Activated CD4-positive, alpha-beta T cell treated with anti-CD3 and anti-CD28 coated beads, Interleukin-2, amount 10 ng/mL, durations not matched to agents 7 days and 5 days (primary cell): ENCODE measurements around the gene SAMD10. TPM values are rescaled to one million over a fixed set of nuclear protein-coding genes. Genes with fewer than 3 reads are reported as not detected.
"Not testable (repeated sequence)": the region's sequence is repeated elsewhere in the genome, so short reads cannot be mapped to it uniquely, and the experiment has no call there.

Experiments
- CTCF ChIA-PET: fragments of 350-600 bp; sonication (Branson Sonifier 250); formaldehyde crosslinking; loops from one replicate; lab custom pipeline; 2021; ENCODE audit warnings: antibody characterized with exemption; lab: Charles Lee
- POLR2A ChIA-PET: fragments of 350-600 bp; sonication (Branson Sonifier 250); formaldehyde crosslinking; loops from one replicate; lab custom pipeline; 2021; ENCODE audit warnings: antibody characterized with exemption; lab: Charles Lee
- DNase-seq: peaks from one replicate; pipeline ENCODE4 v3.0.0-alpha.2; 2020
- H3K27ac Mint-ChIP-seq: one replicate; pipeline ENCODE4 v1.8.0; 2021; ENCODE audit warnings: mild to moderate bottlenecking, moderate library complexity, mixed read lengths
- H3K27me3 Mint-ChIP-seq: one replicate; pipeline ENCODE4 v1.8.0; 2021; ENCODE audit warnings: mixed read lengths
- H3K36me3 Mint-ChIP-seq: one replicate; pipeline ENCODE4 v1.8.0; 2021; ENCODE audit warnings: low read depth, mixed read lengths
- H3K4me1 Mint-ChIP-seq: one replicate; pipeline ENCODE4 v1.8.0; 2021; ENCODE audit warnings: mixed read lengths
- H3K4me3 Mint-ChIP-seq: one replicate; pipeline ENCODE4 v1.8.0; 2021; ENCODE audit warnings: mild to moderate bottlenecking, moderate library complexity, mixed read lengths
- H3K9me3 Mint-ChIP-seq: one replicate; pipeline ENCODE4 v1.8.0; 2021; ENCODE audit warnings: mixed read lengths
- total RNA-seq, 2 experiments: library from RNA; stranded (reverse); gene quantifications; one replicate each; pipeline ENCODE4 v1.2.3, GENCODE V29; 2021

The SAMD10 gene
- total RNA-seq, 2 experiments from 2014 or later = 16.3 to 17.2 TPM

DNA sequence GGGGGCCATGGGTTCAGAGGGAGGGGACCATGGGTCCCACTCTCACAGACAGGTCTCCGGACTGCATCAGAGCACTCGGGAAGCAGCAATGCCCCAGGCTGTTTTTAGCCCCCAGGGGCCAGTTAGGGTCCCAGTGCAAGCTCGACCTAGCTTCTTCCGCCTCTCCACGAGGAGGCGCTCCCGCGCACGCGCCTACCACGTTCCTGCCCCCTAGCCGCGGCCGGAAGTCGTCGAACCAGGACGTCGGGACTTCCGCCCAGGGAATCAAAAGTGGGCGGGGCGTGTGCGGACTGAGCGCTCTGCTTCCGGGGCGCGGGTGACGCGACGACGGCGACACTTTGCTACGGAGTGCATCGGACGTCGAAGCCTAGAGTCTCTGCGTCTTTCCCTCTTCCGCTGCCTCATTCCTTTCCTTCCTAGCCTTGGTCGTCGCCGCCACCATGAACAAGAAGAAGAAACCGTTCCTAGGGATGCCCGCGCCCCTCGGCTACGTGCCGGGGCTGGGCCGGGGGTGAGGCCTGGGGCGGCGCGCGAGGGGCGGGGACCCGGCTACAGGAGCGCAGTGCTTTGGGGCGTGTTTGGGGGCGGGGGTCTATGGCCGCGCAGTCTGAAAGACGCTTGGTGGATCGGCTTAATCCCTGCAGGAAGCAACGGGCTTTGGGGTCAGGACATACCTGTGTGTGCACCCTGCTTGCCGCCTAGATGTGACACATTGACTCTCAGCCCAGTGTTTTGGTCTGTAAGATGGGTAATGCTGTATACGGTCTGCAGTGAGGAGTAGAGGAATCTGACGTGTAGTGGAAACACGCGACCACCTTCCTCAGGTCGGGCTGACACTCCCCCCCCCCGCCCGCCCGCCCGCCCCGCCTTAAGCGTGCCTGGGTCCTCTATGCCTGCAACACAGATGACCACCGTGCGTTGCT lies 1.6 kb upstream of the SAMD10 start, which contains the start of gene PRPF6:
TSS of gene PRPF6 (plus strand) at position 327 of the 923 bp plus-strand sequence. CDS start at position 441, 114 bp downstream.
- H3K27ac Mint-ChIP-seq = peak within 1 kb of the TSS; percentile 98
- peak; percentile 96 for DNase-seq
- no peaks in the 10 kb centered on the region for H3K9me3 Mint-ChIP-seq
- H3K4me1 Mint-ChIP-seq = peaks cover 62% of the 10 kb centered on the region
- no peaks in the 10 kb centered on the region for H3K27me3 Mint-ChIP-seq
- peaks cover 32% of the 10 kb centered on the region for H3K36me3 Mint-ChIP-seq
- POLR2A ChIA-PET = interaction anchor here (2.5 kb wide), 1 partner anchor 58 kb away, joined by 17 read pairs; no protein-coding TSS in a partner anchor
- H3K4me3 Mint-ChIP-seq = peak within 1 kb of the TSS; percentile 94
- CTCF ChIA-PET = interaction anchor here (0.8 to 3.0 kb wide), 41 partner anchors 9 to 443 kb away, joined by 3 to 64 read pairs (median 5); partner anchors contain the start of genes C20orf204, HELZ2, LKAAEAR1 and PTK6

DNA sequence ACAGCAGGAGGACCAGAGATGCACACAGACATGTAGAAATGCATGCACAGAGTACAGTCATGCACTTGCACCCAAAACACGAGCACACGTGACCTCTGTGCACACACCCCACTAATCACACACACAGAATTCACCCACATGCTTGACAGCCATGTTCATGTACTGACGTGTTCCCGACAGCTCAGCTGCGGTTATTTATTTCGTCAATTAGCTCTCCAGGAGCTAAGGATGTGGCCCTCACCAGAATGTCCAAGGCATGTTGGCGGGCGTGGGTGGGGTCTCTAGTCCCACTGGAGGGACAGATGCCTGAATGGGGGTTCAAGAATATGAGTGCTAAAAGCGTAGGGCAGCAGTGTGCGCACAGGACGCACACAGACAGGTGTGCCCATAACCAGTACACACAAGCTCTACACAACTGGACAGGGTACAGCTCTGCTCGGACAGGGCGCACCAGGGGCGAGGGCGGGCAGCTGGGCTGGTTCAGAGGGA lies 919 bp upstream of the SAMD10 start:
- Mint-ChIP-seq H3K4me3 (peak overlapping the region; percentile 94), H3K36me3 (peaks cover 28% of the 10 kb centered on the region)

GRCh38 chr20:63979229-63979556 lies 249 bp downstream of the SAMD10 start:
- Mint-ChIP-seq H3K27ac (peak overlapping the region; percentile 91), H3K27me3 (no peaks in the 10 kb centered on the region), H3K4me1 (peaks cover 60% of the 10 kb centered on the region), H3K4me3 (peak overlapping the region; percentile 77), H3K36me3 (peaks cover 23% of the 10 kb centered on the region), H3K9me3 (no peaks in the 10 kb centered on the region)
- no peak for DNase-seq
- POLR2A ChIA-PET = interaction anchor here (2.5 kb wide), 1 partner anchor 59 kb away, joined by 17 read pairs; no protein-coding TSS in a partner anchor
- CTCF ChIA-PET = interaction anchor here (0.6 to 3.0 kb wide), 13 partner anchors 11 to 503 kb away, joined by 3 to 64 read pairs (median 8); partner anchors contain the start of genes PTK6 and UCKL1

More for the DNA sequence above, 919 bp upstream of the SAMD10 start:
- Mint-ChIP-seq H3K27ac (peak overlapping the region; percentile 98), H3K9me3 (no peaks in the 10 kb centered on the region), H3K27me3 (no peaks in the 10 kb centered on the region), H3K4me1 (peaks cover 64% of the 10 kb centered on the region)
- POLR2A ChIA-PET = interaction anchor here (2.5 kb wide), 1 partner anchor 58 kb away, joined by 17 read pairs; no protein-coding TSS in a partner anchor
- DNase-seq = peak; percentile 46
- CTCF ChIA-PET = interaction anchor here (0.6 to 3.0 kb wide), 40 partner anchors 9 to 442 kb away, joined by 3 to 64 read pairs (median 5); partner anchors contain the start of genes C20orf204, HELZ2, LKAAEAR1 and PTK6

GRCh38 chr20:63978319-63979228 lies 868 bp downstream of the SAMD10 start:
- Mint-ChIP-seq H3K27ac (peak overlapping the region; percentile 91), H3K27me3 (no peaks in the 10 kb centered on the region), H3K4me3 (peak overlapping the region; percentile 77), H3K4me1 (peaks cover 64% of the 10 kb centered on the region), H3K9me3 (no peaks in the 10 kb centered on the region), H3K36me3 (peaks cover 26% of the 10 kb centered on the region)
- DNase-seq = peak; percentile 56
- ChIA-PET CTCF (interaction anchor here (0.6 to 2.5 kb wide), 13 partner anchors 22 to 502 kb away, joined by 3 to 64 read pairs (median 8); partner anchors contain the start of genes PTK6 and UCKL1), POLR2A (interaction anchor here (1.1 to 2.5 kb wide), 2 partner anchors 22 to 60 kb away, joined by 3 to 17 read pairs; partner anchors contain the start of gene UCKL1)

DNA sequence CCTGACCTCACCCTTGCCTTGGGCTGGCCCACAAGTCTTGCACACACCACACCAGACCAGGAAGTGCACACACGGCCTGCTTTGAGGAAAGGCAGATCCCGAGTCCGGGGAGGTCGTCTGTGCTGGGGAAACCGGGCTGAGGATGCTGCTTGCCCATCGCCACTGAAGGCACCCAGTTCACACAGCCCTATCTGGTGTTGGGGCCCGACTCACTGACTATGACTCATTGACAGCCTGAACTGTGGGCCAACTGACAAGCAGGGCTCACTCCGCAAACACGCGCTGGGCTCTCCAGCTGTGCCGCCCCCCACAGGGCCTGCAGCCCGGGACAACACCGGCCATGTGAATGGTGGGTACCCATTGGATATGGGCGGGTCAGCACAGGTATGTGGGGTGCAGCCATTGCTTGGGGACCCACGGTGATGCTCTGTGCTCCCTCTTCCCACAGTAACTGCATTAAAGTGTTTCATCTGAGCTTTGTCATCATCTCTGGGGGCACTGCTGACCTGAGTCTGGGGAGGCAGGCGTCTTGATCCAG lies 1.6 kb downstream of the SAMD10 start:
- Mint-ChIP-seq H3K4me1 (peaks cover 60% of the 10 kb centered on the region), H3K4me3 (peak overlapping the region; percentile 77), H3K27me3 (no peaks in the 10 kb centered on the region), H3K27ac (peak overlapping the region; percentile 91), H3K9me3 (no peaks in the 10 kb centered on the region), H3K36me3 (peaks cover 20% of the 10 kb centered on the region)
- peak; percentile 56 for DNase-seq
- ChIA-PET POLR2A (interaction anchor here (1.1 kb wide), 1 partner anchor 21 kb away, joined by 3 read pairs; the partner anchor contains the start of gene UCKL1), CTCF (interaction anchor here (0.6 to 1.8 kb wide), 4 partner anchors 61 to 438 kb away, joined by 4 to 8 read pairs (median 5); no protein-coding TSS in a partner anchor)

- H3K27ac Mint-ChIP-seq = peak overlapping the region; percentile 91
- H3K4me3 Mint-ChIP-seq = peak overlapping the region; percentile 77
- ChIA-PET POLR2A (interaction anchor here (1.1 kb wide), 1 partner anchor 21 kb away, joined by 3 read pairs; the partner anchor contains the start of gene UCKL1), CTCF (interaction anchor here (1.1 to 1.8 kb wide), 3 partner anchors 61 to 438 kb away, joined by 4 to 8 read pairs (median 4); no protein-coding TSS in a partner anchor)
- no peaks in the 10 kb centered on the region for H3K27me3 Mint-ChIP-seq
- no peak for DNase-seq
- H3K36me3 Mint-ChIP-seq = peaks cover 15% of the 10 kb centered on the region
- H3K9me3 Mint-ChIP-seq = no peaks in the 10 kb centered on the region
- peaks cover 57% of the 10 kb centered on the region for H3K4me1 Mint-ChIP-seq
Measured at GRCh38 chr20:63976980-63977738, 2.3 kb downstream of the SAMD10 start.

DNA sequence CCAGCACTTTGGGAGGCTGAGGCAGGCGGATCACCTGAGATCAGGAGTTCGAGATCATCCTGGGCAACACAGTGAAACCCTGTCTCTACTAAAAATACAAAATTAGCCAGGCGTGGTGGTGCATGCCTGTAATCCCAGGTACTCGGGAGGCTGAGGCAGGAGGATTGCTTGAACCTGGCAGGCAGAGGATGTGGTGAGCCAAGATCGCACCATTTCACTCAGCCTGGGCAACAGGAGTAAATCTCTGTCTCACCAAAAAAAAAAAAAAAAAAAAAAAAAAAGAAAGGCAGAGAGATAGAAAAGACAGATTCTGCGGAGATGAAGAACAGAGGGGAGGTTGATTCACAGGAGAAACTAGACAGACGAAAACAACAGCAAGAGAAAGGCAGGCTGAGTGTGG lies 2.9 kb downstream of the SAMD10 start:
- CTCF ChIA-PET, H3K9me3 Mint-ChIP-seq, POLR2A ChIA-PET, H3K27me3 Mint-ChIP-seq: not testable (repeated sequence)
- peak overlapping the region; percentile 91 for H3K27ac Mint-ChIP-seq
- H3K36me3 Mint-ChIP-seq = peaks cover 15% of the 10 kb centered on the region
- H3K4me3 Mint-ChIP-seq = peak overlapping the region; percentile 5
- H3K4me1 Mint-ChIP-seq = peaks cover 53% of the 10 kb centered on the region
- DNase-seq = peak; percentile 21

DNA sequence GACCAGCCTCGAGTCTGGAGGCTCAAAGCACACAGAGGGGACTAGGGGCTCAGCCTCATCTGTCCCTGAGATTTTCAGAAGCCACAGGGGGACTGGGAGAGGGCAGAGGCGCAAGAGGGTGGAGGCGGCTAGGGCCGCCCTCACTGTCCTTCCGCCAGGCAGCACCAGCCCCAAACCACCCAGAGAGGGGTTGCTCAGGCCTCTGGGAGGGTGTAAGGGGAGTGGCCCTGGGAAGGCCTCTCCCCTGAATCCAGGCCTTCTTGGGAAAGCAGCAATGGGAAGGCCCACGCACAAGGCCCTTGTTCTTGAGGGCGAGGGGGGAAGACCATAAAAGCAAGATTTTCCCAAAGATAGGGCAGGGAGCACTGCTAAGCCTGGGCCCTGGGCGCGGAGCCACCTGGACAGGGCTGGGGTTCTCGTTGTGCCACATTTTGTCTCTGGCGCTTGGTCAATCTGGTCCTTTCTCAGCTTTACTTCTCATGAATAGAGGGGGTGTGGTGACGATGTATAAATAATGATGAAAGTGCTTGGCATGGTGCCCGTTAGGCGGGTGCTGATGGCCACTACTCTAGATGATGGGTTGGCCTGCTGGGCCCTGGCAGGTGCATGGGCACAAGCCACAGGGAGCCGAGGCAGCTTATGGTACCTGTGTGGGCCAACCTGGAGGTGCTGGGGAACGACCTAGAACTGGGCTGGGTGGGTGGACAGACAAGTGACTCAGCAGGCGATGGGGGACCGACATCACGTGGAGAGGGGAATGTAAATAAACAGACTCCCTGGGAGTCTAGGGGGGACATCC lies 4.8 kb downstream of the SAMD10 start:
- ChIA-PET POLR2A (no interaction called here), CTCF (interaction anchor here (0.6 to 1.8 kb wide), 14 partner anchors 11 to 436 kb away, joined by 3 to 10 read pairs (median 3); partner anchors contain the start of gene C20orf204)
- H3K36me3 Mint-ChIP-seq = peaks cover 15% of the 10 kb centered on the region
- H3K9me3 Mint-ChIP-seq = no peaks in the 10 kb centered on the region
- no peak overlapping the region for H3K27ac Mint-ChIP-seq
- H3K4me3 Mint-ChIP-seq = no peak overlapping the region
- no peak for DNase-seq
- peaks cover 2% of the 10 kb centered on the region for H3K27me3 Mint-ChIP-seq
- H3K4me1 Mint-ChIP-seq = peaks cover 44% of the 10 kb centered on the region

DNA sequence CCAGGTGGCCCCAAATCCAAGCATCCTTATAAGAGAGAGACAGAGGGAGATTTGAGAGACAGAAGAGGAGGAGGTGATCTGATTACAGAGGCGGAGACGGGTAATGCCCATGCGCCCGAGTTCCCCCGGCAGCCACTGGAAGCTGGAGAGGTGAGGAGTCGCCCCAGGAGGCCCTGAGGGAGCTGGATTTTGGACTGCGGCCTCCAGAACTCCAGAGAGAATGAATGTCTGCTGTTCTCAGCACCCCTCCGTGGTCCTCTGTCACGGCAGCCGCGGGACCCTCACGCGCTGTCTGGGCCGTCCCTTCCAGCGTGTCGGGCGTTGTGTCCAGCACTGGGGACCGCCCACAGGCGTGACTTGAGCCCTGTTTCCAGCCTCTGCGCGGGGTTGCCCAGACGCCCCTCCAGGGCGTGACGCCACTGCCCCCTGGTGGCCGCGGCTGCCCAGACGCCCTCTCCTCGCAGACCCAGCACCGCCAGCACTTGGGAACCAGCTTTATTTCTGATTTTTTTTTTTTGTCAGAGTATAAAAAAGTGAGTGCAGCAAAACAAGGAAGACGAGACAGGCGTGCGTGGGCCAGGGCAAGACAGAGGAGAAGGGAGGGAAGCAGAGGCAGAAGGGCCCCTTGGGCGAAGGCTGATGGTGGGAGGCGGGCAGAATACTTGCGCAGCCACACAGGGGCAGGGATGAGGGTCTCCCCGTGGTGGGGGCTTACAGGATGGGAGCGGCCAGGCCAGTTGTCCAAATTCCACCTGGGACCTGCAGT lies 5.6 kb downstream of the SAMD10 start:
- DNase-seq = peak; percentile 77
- H3K4me1 Mint-ChIP-seq = peaks cover 47% of the 10 kb centered on the region
- H3K4me3 Mint-ChIP-seq = no peak overlapping the region
- H3K27me3 Mint-ChIP-seq = peaks cover 2% of the 10 kb centered on the region
- no peak overlapping the region for H3K27ac Mint-ChIP-seq
- CTCF ChIA-PET = interaction anchor here (0.6 to 1.8 kb wide), 17 partner anchors 10 to 435 kb away, joined by 3 to 10 read pairs (median 3); partner anchors contain the start of gene C20orf204
- H3K36me3 Mint-ChIP-seq = peaks cover 15% of the 10 kb centered on the region
- POLR2A ChIA-PET = no interaction called here
- H3K9me3 Mint-ChIP-seq = no peaks in the 10 kb centered on the region

DNA sequence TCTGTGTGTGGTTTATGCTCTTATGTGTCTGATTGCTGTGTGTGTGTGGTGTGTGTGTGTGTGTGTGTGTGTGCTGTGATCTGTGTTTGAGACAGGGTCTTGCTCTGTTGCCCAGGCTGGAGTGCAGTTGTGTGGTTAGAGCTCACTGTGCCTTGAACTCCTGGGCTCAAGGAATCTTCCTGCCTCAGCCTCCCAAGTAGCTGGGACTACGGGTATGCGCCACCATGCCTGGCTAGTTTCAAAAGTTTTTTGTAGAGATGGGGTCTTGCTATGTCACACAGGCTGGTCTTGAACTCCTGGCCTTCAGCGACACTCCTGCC lies 6.3 kb downstream of the SAMD10 start:
- Mint-ChIP-seq H3K4me3 (no peak overlapping the region), H3K9me3 (no peaks in the 10 kb centered on the region), H3K27ac (no peak overlapping the region), H3K4me1 (peaks cover 50% of the 10 kb centered on the region), H3K27me3 (peaks cover 2% of the 10 kb centered on the region), H3K36me3 (peaks cover 15% of the 10 kb centered on the region)
- DNase-seq = no peak
- POLR2A ChIA-PET = no interaction called here
- CTCF ChIA-PET = interaction anchor here (0.6 to 1.8 kb wide), 10 partner anchors 9 to 428 kb away, joined by 3 to 10 read pairs (median 3); no protein-coding TSS in a partner anchor
